Mucosa of rectum (tissue), 2 donors: ENCODE measurements around the gene TOM1L2.
A peak's percentile ranks its signal among the peaks of the same experiment; 100 is the strongest.
"Not testable (repeated sequence)": the region's sequence is repeated elsewhere in the genome, so short reads cannot be mapped to it uniquely, and the experiment has no call there.

Experiments used
- H3K27ac ChIP-seq, 2 donors: one replicate each; pipeline ENCODE4 v1.7.0; 2013; ENCODE audit warnings: inconsistent platforms in 2 of 2, low read depth in 2 of 2, low read length in 2 of 2
- H3K27me3 ChIP-seq, 2 donors: one replicate each; pipeline ENCODE4 v1.7.0; 2013; ENCODE audit warnings: low read length in 2 of 2; ENCODE audit not compliant: control insufficient read depth in 2 of 2, insufficient read depth in 2 of 2
- H3K36me3 ChIP-seq, 2 donors: one replicate each; pipeline ENCODE4 v1.7.0; 2013; ENCODE audit warnings: low read length in 2 of 2; ENCODE audit not compliant: control insufficient read depth in 2 of 2, insufficient read depth in 2 of 2
- H3K4me1 ChIP-seq, 2 donors: one replicate each; pipeline ENCODE4 v1.7.0; 2013; ENCODE audit warnings: low read length in 2 of 2, mild to moderate bottlenecking in 1 of 2; ENCODE audit not compliant: control insufficient read depth in 2 of 2, insufficient read depth in 2 of 2
- H3K4me3 ChIP-seq, 2 donors: one replicate each; pipeline ENCODE4 v1.7.0; 2013; ENCODE audit warnings: low read length in 2 of 2
- H3K9ac ChIP-seq, 2 donors: one replicate each; pipeline ENCODE4 v1.7.0; 2013; ENCODE audit warnings: low read length in 2 of 2, low read depth in 1 of 2, mild to moderate bottlenecking in 1 of 2
- H3K9me3 ChIP-seq, 2 donors: one replicate each; pipeline ENCODE4 v1.7.0; 2013; ENCODE audit warnings: low read length in 2 of 2; ENCODE audit not compliant: control insufficient read depth in 2 of 2
- donor health status: healthy.
- donor health status: Normal muscosa, but diverticular disease.

Gene TOM1L2

DNA sequence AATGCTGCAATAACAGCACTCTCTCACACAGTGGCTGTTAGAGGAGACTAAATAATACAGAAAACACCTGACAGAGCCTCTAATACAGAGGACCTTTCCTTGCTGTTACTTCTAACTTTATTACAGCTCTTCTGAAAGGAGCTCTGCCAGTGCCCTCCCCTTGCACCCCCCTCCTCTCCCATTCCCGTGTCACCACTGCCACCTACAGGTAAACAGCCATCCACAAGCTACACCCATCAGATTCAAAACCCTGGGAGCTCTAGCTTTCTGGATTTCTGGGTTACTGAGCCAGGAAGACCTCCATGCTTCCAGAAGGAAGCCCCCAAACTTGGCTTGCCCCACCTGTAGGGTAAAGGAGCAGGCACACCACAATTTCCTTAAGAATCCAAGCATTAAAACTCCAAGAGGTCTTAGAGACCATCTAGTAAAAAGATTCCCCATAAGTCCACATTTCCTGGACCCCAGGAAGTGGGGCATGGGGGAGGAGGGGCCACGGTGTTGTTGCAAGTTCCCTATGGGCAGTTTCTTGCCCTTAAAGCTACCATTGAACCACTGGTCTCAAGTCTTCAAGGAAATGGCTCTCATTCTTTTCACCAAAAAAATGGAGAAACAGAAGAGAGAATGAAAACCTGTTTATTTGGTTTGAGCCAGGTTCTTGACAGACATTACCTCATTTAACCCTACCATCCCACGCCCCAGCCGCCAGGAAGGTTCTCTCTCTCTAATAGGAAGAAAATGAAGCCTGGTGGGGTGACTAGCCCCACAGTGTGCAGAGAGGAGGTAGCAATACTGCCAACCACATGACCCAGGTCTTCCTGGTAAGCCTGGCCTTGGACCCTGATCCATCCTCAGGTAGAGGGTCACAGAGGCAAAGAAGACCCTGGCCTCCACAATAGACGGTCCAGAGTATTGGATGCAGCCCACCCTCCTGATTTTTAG, 52.8 kb downstream of the TOM1L2 start:
- peak overlapping the region in 1 of 2 donors; percentile 41 for H3K9ac ChIP-seq
- peaks cover 25 to 29% of the 10 kb centered on the region in 2 donors for H3K4me1 ChIP-seq
- no peak overlapping the region for H3K4me3 ChIP-seq
- no peaks in the 10 kb centered on the region for H3K36me3 ChIP-seq
- H3K27me3 ChIP-seq: no peaks in the 10 kb centered on the region
- H3K27ac ChIP-seq: no peak overlapping the region
- H3K9me3 ChIP-seq: no peaks in the 10 kb centered on the region

DNA sequence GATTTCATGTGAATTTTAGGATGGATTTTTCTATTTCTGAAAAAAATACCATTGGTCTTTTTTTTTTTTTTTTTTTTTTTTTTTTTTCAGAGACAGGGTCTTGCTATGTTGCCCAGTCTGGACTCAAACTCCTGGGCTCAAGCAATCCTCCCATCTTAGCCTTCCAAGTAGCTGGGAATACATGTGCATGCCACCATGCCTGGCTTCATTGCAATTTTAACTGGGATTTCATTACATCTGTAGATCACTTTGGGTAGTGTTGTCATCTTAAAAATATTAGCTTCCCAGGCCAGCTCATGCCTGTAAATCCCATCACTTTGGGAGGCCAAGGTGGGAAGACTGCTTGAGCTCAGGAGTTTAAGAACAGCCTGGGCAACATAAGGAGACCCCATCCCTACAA, 54.8 kb downstream of the TOM1L2 start:
- H3K27ac ChIP-seq: no peak overlapping the region
- H3K4me1 ChIP-seq: peaks cover 30 to 33% of the 10 kb centered on the region in 2 donors
- no peak overlapping the region for H3K4me3 ChIP-seq
- no peaks in the 10 kb centered on the region for H3K36me3 ChIP-seq
- no peak overlapping the region for H3K9ac ChIP-seq
- H3K27me3 ChIP-seq: no peaks in the 10 kb centered on the region
- H3K9me3 ChIP-seq: no peaks in the 10 kb centered on the region

DNA sequence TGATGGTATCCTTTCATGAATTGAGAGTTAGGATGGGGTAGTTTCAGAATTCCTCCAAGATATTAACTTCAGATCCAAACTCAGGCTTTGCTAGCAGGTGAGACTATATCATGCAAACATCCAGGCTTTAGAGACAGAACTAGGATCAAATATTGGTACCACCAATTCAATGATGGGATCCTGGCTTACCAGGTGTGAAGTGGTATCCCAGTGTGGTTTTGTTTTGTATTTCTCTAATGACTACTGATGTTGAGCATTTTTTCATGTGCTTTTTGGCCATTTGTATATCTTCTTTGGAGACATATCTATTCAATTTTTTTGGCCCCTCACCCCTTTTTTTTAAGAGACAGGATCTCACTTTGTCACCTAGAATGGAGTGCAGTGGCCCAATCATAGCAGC, 57.0 kb downstream of the TOM1L2 start:
- Histone ChIP-seq H3K27me3 (no peaks in the 10 kb centered on the region), H3K9ac (no peak overlapping the region), H3K4me1 (peaks cover 17 to 19% of the 10 kb centered on the region in 2 donors), H3K36me3 (no peaks in the 10 kb centered on the region), H3K27ac (no peak overlapping the region), H3K4me3 (no peak overlapping the region), H3K9me3 (no peaks in the 10 kb centered on the region)

DNA sequence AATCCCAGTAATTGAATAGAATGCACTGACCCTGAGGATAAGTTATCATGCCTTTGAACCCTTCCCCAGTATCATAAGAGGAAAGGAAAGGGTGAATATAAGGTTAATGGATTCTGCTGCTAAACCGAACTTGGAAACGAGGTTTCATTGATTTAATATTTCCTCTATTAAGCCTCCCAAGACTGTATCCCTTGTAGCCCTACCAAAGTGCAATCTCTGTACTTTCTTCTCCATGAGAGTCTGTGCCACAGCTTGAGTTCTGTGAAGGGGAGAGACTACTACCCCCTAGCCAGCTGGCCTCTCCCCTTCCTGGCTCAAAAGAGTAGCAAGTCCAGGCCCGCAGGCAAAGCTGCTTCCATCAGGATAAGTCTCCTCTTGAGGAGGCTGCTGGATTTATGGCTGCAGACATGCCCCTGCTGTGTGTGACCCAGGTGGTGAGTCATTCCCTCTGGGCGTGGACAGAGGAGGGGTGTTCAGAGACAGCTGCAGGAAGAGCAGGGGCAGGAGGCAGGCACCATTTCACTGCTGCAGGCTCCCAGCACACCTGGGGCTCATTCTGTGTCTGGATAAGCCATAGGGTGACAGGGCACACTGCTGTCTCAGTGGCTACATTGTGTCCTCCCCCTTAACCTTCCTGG, 58.4 kb downstream of the TOM1L2 start:
- peak overlapping the region; percentile 34 to 49 for H3K27ac ChIP-seq
- H3K9ac ChIP-seq: peak overlapping the region in 1 of 2 donors; percentile 37

DNA sequence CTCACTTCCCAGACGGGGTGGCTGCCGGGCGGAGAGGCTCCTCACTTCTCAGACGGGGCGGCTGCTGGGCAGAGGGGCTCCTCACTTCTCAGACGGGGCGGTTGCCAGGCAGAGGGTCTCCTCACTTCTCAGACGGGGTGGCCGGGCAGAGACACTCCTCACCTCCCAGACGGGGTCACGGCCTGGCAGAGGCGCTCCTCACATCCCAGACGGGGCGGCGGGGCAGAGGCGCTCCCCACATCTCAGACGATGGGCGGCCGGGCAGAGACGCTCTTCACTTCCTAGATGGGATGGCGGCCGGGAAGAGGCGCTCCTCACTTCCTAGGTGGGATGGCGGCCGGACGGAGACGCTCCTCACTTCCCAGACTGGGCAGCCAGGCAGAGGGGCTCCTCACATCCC, 59.9 kb downstream of the TOM1L2 start:
- not testable (repeated sequence) for H3K27me3 ChIP-seq, H3K36me3 ChIP-seq, H3K4me3 ChIP-seq, H3K9me3 ChIP-seq, H3K27ac ChIP-seq, H3K9ac ChIP-seq
- H3K4me1 ChIP-seq: peaks cover 11 to 12% of the 10 kb centered on the region in 2 donors

More for the DNA sequence above, 58.4 kb downstream of the TOM1L2 start:
- no peaks in the 10 kb centered on the region for H3K9me3 ChIP-seq
- H3K4me3 ChIP-seq: no peak overlapping the region
- H3K36me3 ChIP-seq: no peaks in the 10 kb centered on the region
- peaks cover 11 to 12% of the 10 kb centered on the region in 2 donors for H3K4me1 ChIP-seq
- no peaks in the 10 kb centered on the region for H3K27me3 ChIP-seq

DNA sequence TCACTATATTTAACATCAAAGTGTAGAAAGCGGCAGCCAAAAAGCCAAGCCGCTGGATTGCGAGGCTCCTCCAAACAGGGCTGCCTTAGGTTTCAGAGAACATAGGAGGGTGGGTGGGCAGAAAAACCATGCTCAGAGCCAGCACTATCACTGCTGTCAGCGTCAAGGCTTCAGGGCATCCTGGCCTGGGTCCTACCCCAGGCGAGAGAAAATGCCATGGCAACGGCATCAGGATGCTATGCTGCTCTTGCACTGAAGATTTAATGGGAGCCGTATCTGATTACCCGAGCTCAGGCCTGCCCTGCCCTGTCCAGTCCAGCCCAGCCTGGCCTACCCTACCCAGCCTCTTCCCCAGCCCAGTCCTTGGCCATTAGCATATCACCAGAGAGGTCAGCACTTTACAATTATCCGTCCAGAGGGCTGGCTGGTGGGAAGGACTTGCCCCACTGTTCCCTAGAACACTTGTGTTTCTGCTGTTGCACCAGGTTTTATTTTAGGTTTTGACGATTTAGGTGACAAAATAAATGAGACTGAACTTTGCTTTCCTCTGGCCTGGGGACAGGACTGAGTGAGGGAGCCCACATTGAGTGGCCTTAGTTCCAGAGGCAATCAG, 61.1 kb downstream of the TOM1L2 start:
- Histone ChIP-seq H3K4me1 (peaks cover 12 to 15% of the 10 kb centered on the region in 2 donors), H3K9me3 (no peaks in the 10 kb centered on the region), H3K9ac (no peak overlapping the region), H3K27ac (no peak overlapping the region), H3K36me3 (peaks cover 0 to 7% of the 10 kb centered on the region in 2 donors), H3K27me3 (no peaks in the 10 kb centered on the region), H3K4me3 (no peak overlapping the region)

DNA sequence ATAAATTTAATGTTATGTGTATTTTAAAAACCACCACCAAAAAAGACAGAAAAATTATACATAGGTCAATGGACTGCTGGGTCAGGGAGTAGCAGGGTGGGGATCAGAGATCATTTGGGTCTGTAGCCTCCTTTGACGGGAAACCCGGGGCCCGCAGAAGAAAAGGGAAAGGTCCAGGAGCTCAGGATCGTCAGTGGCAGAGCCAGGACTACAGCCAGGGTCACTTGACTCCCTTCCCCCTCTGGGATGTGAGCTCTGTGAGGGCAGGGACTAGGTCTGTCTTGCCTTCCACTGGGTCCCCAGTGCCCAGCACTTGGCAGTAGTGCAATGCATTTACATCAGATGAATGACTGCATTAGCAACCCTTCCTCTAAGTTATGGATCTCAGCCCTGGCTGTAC, 62.1 kb downstream of the TOM1L2 start:
- peaks cover 12 to 15% of the 10 kb centered on the region in 2 donors for H3K4me1 ChIP-seq
- H3K9me3 ChIP-seq: no peaks in the 10 kb centered on the region
- H3K27ac ChIP-seq: no peak overlapping the region
- H3K27me3 ChIP-seq: no peaks in the 10 kb centered on the region
- no peak overlapping the region for H3K4me3 ChIP-seq
- H3K36me3 ChIP-seq: peaks cover 0 to 14% of the 10 kb centered on the region in 2 donors
- no peak overlapping the region for H3K9ac ChIP-seq

DNA sequence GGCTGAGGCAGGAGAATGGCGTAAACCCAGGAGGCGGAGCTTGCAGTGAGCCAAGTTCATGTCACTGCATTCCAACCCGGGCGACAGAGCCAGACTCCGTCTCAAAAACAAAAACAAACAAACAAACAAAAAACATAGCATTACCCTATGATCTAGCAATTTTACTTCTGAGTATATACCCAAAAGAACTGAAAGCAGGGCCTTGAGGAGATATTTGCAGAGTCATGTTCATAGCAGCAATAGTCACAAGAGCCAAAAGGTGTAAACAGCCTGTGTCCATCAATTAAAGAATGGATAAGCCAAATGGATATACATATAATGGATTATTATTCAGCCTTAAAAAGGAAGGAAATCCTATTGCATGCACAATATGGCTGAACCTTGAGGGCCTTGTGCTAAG, 63.1 kb downstream of the TOM1L2 start:
- peaks cover 0 to 19% of the 10 kb centered on the region in 2 donors for H3K36me3 ChIP-seq
- peaks cover 6 to 10% of the 10 kb centered on the region in 2 donors for H3K4me1 ChIP-seq
- no peaks in the 10 kb centered on the region for H3K27me3 ChIP-seq
- H3K9ac ChIP-seq: no peak overlapping the region
- no peak overlapping the region for H3K27ac ChIP-seq
- no peaks in the 10 kb centered on the region for H3K9me3 ChIP-seq
- H3K4me3 ChIP-seq: no peak overlapping the region

DNA sequence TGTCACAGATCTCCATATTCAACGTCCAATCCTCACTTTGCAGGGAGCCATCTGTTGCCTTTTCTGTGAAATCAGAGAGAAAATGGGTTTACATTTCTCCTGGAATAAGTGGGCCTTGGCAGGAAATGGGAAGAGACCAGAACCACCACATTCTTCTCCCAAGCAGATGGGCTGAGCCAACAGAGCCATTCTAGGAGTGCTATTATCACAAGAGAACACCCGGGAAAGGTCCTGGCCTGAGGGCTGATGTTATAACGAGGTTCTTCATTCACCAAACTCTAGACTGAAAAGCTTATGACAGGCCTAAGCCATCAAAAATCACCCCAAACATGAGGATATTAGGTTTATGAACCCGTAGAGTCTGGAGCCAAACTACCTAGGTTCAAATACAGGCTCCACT, 64.7 kb downstream of the TOM1L2 start:
- Histone ChIP-seq H3K27me3 (no peaks in the 10 kb centered on the region), H3K36me3 (peaks cover 0 to 19% of the 10 kb centered on the region in 2 donors), H3K4me3 (no peak overlapping the region), H3K27ac (no peak overlapping the region), H3K9ac (no peak overlapping the region), H3K4me1 (peaks cover 0 to 4% of the 10 kb centered on the region in 2 donors), H3K9me3 (no peaks in the 10 kb centered on the region)
